Stimulated activated CD4-positive, alpha-beta T cell treated with anti-CD3 and anti-CD28 coated beads, Interleukin-1b, Interleukin-23, amount 100 ng/mL, for 1 hour (primary cell): ENCODE measurements around the gene MYH16.
"Not testable (repeated sequence)": the region's sequence is repeated elsewhere in the genome, so short reads cannot be mapped to it uniquely, and the experiment has no call there.

Experiments used
- DNase-seq, 2 donors: peaks; one replicate each; pipeline ENCODE4 v3.0.0-alpha.2; 2020; ENCODE audit warnings: low read depth in 2 of 2

The MYH16 gene

DNA sequence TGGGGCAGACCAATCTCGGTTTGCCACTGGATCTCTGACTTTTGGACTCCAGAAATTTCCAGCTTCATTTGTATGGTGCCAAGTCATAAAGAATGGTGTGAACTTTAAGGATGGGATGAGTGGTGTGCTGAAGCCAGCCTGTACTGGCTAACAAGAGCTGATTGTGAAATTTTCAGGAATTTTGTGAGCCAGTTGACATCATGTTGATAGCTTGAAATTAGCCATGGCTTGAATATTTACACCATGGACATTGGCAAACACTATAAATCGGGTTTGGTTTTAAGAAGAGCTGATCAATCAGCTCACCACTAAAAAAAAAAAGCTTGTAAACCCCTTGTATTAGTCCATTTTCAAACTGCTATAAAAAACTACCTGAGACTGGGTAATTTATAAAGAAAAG lies 14.1 kb upstream of the MYH16 start:
- no peak for DNase-seq

DNA sequence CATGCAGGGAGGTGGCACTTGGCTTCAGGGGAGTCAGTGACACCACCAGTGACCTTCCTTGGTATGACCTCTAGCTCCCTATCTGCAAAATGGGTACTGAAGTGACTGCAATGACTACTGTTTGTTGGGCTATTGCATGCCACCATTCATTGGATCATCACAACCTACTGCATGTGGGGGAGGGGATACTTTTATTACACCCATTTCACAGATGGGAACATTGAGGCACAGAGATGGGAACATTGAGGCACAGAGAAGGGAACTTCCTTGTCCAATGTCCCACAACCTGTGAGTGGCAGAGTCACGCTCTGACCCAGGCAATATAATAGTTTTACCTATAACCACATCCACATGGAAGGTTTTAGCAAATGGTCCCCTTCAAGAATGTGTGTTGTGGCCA lies 12.2 kb upstream of the MYH16 start:
- no peak for DNase-seq

DNA sequence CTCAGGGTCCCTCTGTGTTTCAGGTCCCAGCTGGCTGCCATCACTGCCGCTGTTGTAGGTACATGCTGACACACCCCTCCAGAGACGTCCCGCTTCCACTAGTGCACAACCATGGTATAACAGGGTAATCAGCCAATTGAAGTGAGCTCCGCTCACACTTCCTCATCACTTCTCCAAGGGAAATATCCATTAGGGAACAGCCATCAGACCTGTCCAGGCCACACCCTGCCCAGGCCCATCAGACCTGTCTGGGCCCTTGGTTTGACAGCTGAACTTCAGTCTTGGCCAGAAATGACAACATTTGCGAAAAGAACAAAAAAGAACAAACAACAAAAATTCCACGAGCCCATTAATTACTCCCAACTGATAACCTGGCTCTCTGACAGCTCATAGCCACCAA lies 11.0 kb upstream of the MYH16 start:
- DNase-seq: no peak

DNA sequence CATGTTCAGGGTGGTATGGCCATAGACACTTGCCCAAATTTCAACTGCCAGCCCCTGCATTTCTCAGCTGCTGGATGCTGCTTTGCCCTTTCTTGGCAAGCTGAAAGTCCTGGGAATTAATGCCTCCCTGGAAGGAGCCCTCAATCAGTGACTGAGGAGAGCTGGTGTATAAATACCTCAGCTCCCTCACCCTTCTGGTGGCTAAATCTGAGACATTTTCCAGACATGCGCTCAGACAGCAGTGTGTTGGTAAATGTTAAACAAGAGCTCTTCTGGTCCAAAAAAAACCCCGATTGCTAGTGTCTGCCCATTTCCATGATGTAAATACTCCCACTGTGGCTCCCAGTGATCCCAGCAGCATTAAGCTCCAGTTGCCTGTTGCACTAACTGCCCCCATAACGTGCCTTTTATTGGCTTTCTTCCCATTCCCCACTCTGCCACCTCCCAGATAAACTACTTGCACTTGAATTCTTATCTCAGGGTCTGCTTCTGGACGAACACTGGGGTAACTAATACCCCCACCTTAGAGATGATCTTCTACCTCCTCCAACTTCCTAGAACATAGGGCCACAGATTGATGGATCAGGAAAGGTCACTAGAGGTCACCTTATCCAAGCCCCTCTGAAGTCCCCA lies 6.7 kb upstream of the MYH16 start:
- no peak for DNase-seq

DNA sequence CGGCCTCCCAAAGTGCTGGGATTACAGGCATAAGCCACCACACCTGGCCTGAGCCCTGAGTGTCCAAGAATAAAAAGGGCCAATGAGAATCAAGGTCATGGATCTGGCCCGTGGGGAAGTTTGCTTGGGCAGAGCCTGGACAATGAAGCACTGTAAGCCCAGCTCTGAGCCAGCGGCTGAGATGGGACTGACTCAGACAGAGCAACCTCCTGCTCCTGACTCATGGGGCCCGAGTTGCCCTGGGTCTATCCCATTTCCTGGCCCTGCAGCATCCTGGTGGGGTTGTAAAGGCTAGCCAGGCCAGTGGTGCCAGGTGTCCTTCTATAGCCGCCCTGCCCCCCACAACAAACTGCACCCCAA lies 5.2 kb upstream of the MYH16 start:
- DNase-seq: no peak

DNA sequence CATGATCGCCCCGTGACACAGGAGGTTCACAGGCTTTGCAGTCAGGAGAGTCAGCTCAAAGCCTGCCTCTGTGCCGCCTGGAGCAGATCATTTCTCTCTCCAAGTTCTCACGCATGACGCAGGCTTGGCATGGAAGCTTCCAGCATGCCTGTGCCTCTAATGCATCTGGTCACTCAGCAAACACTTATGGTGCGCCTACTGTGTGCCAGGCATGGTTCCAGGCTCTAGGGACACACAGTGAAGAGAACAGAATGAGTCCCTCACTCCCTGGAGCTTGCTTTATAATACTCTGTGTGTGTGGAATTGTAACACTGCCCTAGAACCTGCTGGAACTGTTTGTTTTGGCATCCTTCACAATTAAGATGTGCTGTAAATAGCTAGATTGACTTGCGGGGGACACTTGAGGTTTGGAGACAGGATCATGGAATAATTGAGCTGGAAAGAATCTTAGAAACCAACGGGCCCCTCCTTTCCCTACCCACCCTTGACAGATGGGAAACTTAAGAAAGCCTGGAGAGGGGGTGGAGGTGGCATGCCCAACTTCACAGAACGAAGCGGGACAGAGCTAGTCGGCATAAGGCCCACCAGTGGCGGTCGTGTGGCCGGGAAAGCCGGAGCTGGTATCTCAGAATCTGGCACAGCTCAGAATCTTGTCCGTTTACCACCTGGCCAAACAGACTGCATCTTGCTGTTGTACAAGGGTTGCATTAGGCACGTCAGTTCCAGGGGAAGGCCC lies 4.6 kb upstream of the MYH16 start:
- DNase-seq: no peak

DNA sequence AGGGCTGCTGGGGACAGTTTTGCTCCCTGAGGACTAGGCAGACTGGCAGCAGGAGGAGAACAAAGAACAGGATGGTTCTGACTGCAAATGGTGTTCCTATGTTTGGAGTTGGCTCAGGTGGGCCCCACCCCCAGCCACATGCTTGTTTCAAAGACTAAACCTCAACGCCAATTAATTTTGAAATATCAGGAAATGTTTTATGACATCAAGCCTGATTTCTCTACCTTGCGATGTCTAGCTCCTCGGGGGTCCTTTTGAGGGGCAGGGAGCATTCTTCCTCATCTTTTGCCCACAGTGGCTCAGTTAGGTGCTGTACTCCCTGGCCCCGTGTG lies 4.1 kb upstream of the MYH16 start:
- no peak for DNase-seq

DNA sequence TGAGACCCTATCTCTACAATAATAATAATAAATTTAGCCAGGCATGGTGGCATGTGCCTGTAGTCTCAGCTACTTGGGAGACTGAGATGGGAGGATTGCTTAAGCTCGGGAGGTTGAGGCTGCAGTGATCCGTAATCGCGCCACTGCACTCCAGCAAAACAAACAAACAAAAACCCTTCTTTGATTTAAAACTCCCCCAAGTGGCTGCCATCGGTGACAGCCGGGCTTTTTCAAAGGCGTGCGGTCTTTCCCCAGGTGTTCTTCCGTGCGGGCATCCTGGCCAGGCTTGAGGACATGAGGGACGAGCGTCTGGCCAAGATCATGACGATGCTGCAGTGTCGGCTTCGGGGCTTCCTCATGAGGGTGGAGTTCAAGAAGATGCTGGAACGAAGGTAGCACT lies 1.9 kb upstream of the MYH16 start:
- no peak for DNase-seq

DNA sequence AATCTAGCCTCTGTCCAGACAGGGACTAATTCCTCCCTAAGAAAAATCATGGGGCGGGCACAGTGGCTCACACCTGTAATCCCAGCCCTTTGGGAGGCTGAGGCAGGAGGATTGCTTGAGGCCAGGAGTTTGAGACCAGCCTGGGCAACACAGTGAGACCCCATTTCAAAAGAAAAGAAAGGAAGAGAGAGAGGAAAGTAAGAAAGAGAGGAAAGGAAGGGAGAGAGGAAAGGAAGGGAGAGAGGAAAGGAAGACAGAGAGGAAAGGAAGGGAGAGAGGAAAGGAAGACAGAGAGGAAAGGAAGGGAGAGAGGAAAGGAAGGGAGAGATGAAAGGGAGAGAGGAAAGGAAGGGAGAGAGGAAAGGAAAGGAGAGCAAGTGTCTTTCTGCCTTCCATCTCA lies 922 bp downstream of the MYH16 start:
- DNase-seq: not testable (repeated sequence)

DNA sequence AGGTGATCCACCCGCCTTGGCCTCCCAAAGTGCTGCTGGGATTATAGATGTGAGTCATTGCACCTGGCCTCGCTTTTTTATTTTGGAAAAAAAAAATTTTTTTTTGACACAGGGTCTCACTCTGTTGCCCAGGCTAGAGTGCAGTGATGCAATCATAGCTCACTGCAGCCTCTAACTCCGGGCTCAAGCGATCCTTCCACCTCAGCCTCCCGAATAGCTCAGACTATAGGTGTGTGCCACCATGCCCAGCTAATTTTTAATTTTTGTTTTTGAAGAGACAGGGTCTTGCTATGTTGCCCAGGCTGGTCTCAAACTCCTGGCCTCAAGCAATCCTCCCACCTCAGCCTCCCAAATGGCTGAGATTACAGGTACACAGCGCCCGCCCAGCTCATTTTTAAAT lies 2.3 kb downstream of the MYH16 start:
- DNase-seq: not testable (repeated sequence)

DNA sequence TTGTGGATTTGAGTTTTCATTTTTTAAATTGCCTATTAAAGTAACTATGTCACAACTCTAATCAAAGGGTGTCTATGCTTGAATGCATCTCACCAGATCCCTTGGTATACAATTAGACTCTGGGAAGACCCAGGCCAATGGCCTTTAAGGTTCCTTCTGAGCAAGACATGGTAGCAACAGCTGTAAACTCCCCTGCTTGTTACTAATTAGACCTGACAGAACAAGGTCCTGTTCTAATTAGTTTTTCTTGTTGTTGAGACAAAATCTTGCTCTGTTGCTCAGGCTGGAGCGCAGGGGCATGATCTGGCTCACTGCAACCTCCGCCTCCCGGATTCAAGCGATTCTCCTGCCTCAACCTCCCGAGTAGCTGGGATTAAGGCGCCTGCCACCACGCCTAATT lies 2.9 kb downstream of the MYH16 start:
- no peak for DNase-seq

DNA sequence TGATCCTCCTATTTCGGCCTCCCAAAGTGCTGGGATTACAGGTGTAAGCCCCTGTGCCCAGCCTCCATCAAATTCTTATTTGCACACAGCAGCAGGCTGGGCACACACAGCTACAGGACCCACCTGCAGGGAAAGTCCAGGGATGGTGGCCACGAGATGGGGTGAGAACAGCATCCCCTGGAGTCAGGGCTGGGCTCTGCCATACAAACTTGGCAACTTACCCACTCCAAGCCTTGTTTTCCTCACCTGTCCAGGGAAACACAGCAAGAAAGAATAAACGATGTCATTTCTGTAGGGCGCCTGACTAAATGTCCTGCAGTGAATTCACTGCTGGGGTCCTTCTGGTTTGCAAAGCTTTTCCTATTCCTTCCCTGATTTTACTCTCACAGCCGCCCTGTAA lies 5.5 kb downstream of the MYH16 start:
- DNase-seq: no peak

DNA sequence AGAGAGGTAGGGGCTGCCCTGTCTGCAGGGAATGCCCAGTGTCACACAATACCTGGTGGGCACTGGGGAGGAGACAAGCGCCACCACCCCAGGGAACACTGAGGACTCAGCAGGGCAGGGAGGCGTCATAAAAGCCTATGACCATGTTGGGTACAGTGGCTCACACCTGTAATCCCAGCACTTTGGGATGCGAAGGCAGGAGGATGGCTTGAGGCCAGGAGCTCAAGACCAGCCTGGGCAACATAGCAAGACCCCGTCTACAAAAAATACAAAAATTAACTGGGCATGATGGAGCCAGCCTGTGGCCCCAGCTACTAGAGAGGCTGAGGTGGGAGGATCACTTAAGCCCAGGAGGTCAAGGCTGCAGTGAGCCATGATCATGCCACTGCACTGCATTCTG lies 11.5 kb downstream of the MYH16 start:
- DNase-seq: not testable (repeated sequence)

DNA sequence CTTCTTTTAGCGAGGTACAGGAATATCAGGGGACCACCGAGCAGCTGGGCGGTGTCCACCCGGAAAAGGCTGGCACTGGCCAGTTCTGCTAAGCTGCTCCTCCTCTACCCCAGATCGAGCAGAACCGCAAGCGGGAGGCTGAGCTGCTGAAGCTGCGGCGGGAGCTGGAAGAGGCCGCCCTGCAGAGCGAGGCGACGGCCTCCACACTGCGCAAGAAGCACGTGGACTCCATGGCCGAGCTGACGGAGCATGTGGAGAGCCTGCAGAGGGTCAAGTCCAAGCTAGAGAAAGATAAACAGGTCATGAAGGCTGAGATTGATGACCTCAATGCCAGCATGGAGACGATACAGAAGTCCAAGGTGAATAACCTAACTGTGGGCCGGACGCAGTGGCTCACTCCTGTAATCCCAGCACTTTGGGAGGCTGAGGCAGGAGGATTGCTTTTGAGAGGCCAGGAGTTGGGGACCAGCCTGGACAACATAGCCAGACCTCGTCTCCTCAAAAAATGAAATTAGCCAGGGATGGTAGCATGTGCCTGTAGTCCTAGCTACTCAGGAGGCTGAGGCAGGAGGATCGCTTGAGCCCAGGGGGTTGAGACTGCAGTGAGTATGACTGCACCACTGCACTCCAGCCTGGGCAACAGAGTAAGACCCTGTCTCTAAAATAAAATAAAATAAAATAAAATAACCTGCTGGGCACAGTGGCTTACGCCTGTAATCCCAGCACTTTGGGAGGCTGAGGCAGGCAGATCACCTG lies 15.3 kb downstream of the MYH16 start:
- no peak for DNase-seq

DNA sequence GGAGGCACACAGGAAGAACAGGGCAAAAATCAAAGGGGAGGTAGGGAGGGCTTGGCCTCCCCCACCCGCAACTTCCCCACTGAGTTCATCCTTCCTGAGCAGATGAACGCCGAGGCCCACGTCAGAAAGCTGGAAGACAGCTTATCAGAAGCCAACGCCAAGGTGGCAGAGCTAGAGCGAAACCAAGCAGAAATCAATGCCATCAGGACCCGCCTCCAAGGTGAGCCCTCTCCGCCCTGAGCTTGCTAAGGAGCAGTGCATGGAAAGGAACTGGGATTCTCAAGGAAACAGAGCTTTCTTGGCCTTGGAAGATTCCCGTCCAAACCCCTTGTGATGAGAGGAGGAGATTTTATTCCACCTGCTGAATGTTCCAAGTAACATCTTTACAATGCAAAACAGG lies 16.5 kb downstream of the MYH16 start:
- no peak for DNase-seq

DNA sequence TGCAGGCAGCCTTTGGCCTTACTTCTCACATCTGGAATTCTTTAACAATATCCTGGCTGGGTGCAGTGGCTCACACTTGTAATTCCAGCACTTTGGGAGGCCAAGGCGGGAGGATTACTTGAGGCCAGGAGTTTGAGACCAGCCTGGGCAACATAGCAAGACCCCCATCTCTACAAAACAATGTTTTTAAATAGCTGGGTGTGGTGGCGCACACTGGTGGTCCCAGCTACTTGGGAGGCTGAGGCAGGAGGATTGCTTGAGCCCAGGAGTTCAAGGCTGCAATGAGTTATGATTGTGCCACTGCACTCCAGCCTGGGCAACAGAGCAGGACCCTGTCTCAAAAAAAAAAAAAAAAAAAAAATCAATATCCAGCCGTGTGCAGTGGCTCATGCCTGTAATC lies 17.5 kb downstream of the MYH16 start:
- not testable (repeated sequence) for DNase-seq

DNA sequence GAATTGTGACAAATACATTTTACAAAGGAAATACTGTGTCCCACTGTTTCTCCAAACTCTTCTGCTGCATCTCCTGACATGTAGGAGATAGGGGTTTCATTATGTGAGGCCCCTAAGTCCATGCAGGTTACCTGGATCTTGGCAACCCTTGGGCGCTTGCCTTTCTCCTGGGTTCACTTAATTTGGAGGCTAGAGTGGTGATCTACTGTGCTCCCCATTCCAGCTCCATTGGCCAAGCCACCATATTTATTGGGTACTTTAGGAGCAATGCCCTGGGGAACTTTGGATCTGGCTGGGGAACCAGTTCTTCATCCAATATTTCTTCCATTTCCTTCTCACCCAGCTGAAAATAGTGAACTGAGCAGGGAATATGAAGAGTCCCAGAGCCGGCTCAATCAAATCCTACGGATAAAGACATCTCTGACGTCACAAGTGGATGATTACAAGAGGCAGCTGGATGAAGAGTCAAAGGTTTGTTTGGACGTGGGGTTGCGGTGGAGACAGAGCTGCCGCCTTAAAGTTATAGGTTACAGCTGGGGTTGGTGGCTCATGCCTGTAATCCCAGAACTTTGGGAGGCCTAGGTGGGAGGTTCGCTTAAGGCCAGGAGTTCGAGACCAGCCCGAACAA lies 18.5 kb downstream of the MYH16 start:
- no peak for DNase-seq

DNA sequence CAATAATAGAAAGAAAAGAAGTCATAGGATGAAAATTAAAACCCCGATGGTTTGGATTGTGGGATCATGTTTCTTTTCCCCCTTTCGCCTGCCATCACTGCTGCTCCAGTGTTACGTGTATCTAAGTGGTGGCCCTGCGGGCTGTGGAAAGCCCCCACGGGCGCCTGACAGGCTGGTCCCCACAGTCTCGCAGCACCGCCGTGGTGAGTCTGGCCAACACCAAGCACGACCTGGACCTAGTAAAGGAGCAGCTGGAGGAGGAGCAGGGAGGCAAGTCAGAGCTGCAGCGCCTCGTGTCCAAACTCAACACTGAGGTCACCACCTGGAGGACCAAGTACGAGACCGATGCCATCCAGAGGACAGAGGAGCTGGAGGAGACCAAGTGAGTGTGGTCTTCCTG lies 19.5 kb downstream of the MYH16 start:
- DNase-seq: no peak

DNA sequence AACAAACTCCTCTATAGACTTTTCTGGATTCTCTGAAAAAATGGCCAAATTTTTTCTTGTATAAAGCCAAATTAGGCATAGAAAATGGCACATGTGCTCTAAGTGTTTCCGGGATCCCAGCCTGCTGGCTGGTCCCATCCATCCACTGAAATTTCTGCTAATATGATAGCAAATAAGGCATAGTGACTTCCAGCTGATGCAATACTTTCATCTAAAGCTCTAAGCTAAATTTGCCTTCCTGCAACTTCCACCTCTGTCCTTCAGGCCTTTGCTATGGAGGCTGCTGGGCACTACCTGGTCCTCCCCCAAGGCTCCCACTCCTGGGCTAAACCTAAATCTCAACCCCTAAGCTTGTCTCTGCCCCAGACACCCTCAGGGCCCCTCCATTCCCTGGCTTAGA lies 20.5 kb downstream of the MYH16 start:
- DNase-seq: no peak

DNA sequence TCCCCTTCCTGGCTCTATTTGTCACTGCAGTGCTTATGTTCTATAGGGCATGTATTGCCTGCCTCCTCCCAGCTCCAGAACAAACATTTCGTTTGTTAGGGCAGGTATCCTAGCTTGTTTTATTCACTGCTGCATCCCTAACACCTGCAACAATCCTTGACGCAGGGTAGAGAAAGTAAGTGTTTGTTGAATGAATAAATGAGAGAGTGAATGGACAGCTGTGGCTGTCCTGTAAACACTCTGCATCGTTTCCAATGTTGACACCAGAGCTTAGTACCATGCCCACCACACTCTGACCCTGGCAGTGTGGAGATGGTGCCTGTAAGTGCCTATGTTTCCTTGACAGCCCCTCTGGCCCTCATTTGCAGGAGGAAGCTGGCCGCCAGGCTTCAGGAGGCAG lies 21.0 kb downstream of the MYH16 start:
- no peak for DNase-seq

DNA sequence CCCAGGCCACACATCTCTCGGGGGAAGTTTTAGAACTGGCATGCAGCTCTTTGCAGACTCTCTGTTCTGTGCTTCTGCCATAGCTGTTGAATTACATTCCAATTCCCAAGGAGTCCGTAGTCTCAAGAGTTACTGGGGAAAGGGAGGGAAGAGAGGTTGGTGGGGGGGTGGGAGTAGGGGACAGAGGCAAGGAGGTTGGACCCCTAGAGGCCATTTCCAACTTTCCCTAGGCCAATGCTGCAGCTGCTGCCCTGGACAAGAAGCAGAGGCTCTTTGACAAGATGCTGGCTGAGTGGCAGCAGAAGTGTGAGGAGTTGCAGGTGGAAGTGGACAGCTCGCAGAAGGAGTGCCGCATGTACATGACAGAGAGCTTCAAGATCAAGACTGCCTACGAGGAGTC lies 23.8 kb downstream of the MYH16 start:
- no peak for DNase-seq

DNA sequence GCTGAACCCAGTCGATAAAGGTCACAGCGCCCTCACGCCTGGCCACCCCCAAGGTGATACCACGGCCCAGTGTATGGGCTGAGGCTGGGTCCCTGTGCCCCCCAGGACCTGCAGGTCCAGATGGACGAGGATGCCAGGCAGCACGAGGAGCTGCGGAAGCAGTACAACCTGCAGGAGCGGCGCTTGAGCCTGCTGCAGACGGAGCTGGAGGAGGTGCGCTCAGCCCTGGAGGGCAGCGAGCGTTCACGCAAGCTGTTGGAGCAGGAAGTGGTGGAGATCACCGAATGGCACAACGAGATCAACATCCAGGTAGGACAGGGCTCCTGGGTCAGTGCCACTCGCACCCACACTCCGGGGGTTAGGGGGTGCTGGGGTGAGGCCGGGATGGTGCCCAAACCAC lies 28.9 kb downstream of the MYH16 start:
- DNase-seq: no peak
